K562 (cell line): ENCODE measurements around the gene ZBTB20. TPM values are rescaled to one million over a fixed set of nuclear protein-coding genes. Genes with fewer than 3 reads are reported as not detected.
A peak's percentile ranks its signal among the peaks of the same experiment; 100 is the strongest.

ENCODE experiments used
- ATAC-seq: fragments of 200-7000 bp; cut with Tn5 transposase; 3 replicates; pipeline ENCODE4 v1.9.1; 2020; ENCODE audit warnings: moderate library complexity
- BruUV-seq: library from RNA; stranded (reverse); fragments of 400-500 nt; replicated peaks from 2 replicates; lab custom pipeline; 2021; lab: Mats Ljungman, UMichigan
- CTCF ChIA-PET: fragments of 300-600 bp; formaldehyde crosslinking; extraction: SDS; loops from one replicate; lab custom pipeline; 2021; ENCODE audit warnings: low intra/inter-chr PET ratio; lab: Yijun Ruan, JAX
- POLR2A ChIA-PET: fragments of 300-600, 350-650 bp; sonication (Branson Sonifier 250); formaldehyde crosslinking; extraction: SDS; loops from one replicate; lab custom pipeline; 2021; ENCODE audit warnings: antibody characterized with exemption, inconsistent platforms; lab: Yijun Ruan, JAX
- DNase-seq, 4 experiments: peaks; one replicate each; pipeline versions ENCODE4 v3.0.0 to v3.0.0-alpha.2; 2011 to 2018; ENCODE audit warnings: low spot score in 3 of 4, mixed read lengths in 3 of 4; ENCODE audit errors: extremely low read depth in 1 of 4
- FAIRE-seq: peaks from 2 replicates; lab custom pipeline; 2011; peaks lifted over from hg19 to GRCh38; lab: Jason Lieb, UNC
- H2AFZ ChIP-seq: 2 replicates; pipeline ENCODE4 v1.6.0; 2011; ENCODE audit warnings: low read depth, low read length, control low read depth, inconsistent platforms
- H3K27ac ChIP-seq: fragments of 200-600 bp; 3 replicates; pipeline ENCODE4 v1.8.0; 2011; ENCODE audit warnings: low read depth, mild to moderate bottlenecking, control low read depth, inconsistent platforms, low read length, moderate library complexity, mixed read lengths; ENCODE audit errors: extremely low read depth
- H3K27me3 ChIP-seq, 2 experiments: fragments of 300-600 bp in 1 of 2; 2 replicates in 1 of 2; 3 replicates in 1 of 2; pipeline versions ENCODE4 v1.6.0 to v1.8.0; 2011; ENCODE audit warnings: inconsistent platforms in 2 of 2, low read length in 2 of 2, mild to moderate bottlenecking in 1 of 2, mixed read lengths in 1 of 2, moderate library complexity in 1 of 2; ENCODE audit not compliant: control insufficient read depth in 2 of 2, insufficient read depth in 2 of 2
- H3K36me3 ChIP-seq: fragments of 300-600 bp; 3 replicates; pipeline ENCODE4 v1.8.0; 2011; ENCODE audit warnings: mild to moderate bottlenecking, low read length, inconsistent platforms; ENCODE audit not compliant: control insufficient read depth, insufficient read depth
- H3K4me1 ChIP-seq, 2 experiments: fragments of 200-600 bp in 1 of 2; replicated peaks in 1 of 2; 2 replicates in 1 of 2; 3 replicates in 1 of 2; pipeline versions ENCODE4 v1.5.1 to v1.8.0; 2011; ENCODE audit warnings: inconsistent platforms in 2 of 2, low read length in 2 of 2, mild to moderate bottlenecking in 1 of 2, mixed read lengths in 1 of 2, moderate library complexity in 1 of 2; ENCODE audit not compliant: control insufficient read depth in 2 of 2, insufficient read depth in 2 of 2
- H3K4me2 ChIP-seq: 2 replicates; pipeline ENCODE4 v1.6.1; 2011; ENCODE audit warnings: low read length, control low read depth, inconsistent platforms, mixed read lengths; ENCODE audit not compliant: insufficient read depth
- H3K4me3 ChIP-seq: fragments of 200-600 bp; sonication (generic), shearing (Covaris generic); 2 replicates; pipeline ENCODE4 v1.5.1; 2016; ENCODE audit warnings: control low read depth, inconsistent platforms
- H3K79me2 ChIP-seq: fragments of 200-600 bp; 3 replicates; pipeline ENCODE4 v1.8.0; 2011; ENCODE audit warnings: low read length, inconsistent platforms; ENCODE audit not compliant: control insufficient read depth, insufficient read depth
- H3K9ac ChIP-seq, 2 experiments: 2 replicates each; pipeline versions ENCODE4 v1.6.0 to v1.6.1; 2011; ENCODE audit warnings: low read depth in 2 of 2, low read length in 2 of 2, control low read depth in 1 of 2, inconsistent platforms in 1 of 2, mild to moderate bottlenecking in 1 of 2, mixed read lengths in 1 of 2; ENCODE audit not compliant: insufficient read depth in 1 of 2
- H3K9me1 ChIP-seq: one replicate; pipeline ENCODE4 v1.6.0; 2011; ENCODE audit warnings: inconsistent platforms, mild to moderate bottlenecking, low read length, moderate library complexity; ENCODE audit not compliant: control insufficient read depth, insufficient read depth
- H3K9me3 ChIP-seq: replicated peaks from 2 replicates; pipeline ENCODE4 v1.5.1; 2011; ENCODE audit warnings: low read depth, low read length, inconsistent platforms; ENCODE audit not compliant: control insufficient read depth, insufficient read depth
- H4K20me1 ChIP-seq: replicated peaks from 2 replicates; pipeline ENCODE4 v1.6.1; 2011; ENCODE audit warnings: low read length, inconsistent platforms, mixed read lengths; ENCODE audit not compliant: control insufficient read depth, insufficient read depth
- ARID3B ChIP-seq: fragments of 250-450 bp; sonication (Bioruptor Pico); IDR thresholded peaks from 2 replicates; pipeline ENCODE4 v1.4.0; 2020; ENCODE audit warnings: borderline replicate concordance
- BHLHE40 ChIP-seq: IDR thresholded peaks from 2 replicates; pipeline ENCODE4 v1.6.1; 2011; ENCODE audit warnings: low read length, improper control_type of control experiment
- CCAR2 ChIP-seq: fragments of 200-400 bp; formaldehyde crosslinking; IDR thresholded peaks from 2 replicates; pipeline ENCODE4 v1.6.1; 2017; ENCODE audit warnings: mild to moderate bottlenecking, low read depth, low read length
- HNRNPH1 ChIP-seq: fragments of 200-400 bp; formaldehyde crosslinking; optimal IDR thresholded peaks from 2 replicates; pipeline ENCODE3; 2017; ENCODE audit warnings: low read depth, mild to moderate bottlenecking, low read length, moderate library complexity
- HOMEZ ChIP-seq: fragments of 250-450 bp; sonication (Bioruptor Pico); IDR thresholded peaks from 2 replicates; pipeline ENCODE4 v1.4.0; 2020; ENCODE audit warnings: mild to moderate bottlenecking, moderate library complexity
- MLLT1 ChIP-seq, 2 experiments: fragments of 450-650 bp; IDR thresholded peaks; 2 replicates each; pipeline ENCODE4 v1.6.1; 2016
- MXD1 ChIP-seq: fragments of 250-450 bp; sonication (Bioruptor Pico); IDR thresholded peaks from 2 replicates; pipeline ENCODE4 v1.8.0; 2021; ENCODE audit warnings: borderline replicate concordance, mild to moderate bottlenecking, moderate library complexity; ENCODE audit not compliant: poor library complexity, severe bottlenecking
- RBBP5 ChIP-seq: fragments of 200-600 bp; sonication (generic); IDR thresholded peaks from 2 replicates; pipeline ENCODE4 v1.6.1; 2012; ENCODE audit warnings: borderline replicate concordance, mild to moderate bottlenecking, low read length, control low read depth, inconsistent platforms; ENCODE audit not compliant: insufficient read depth, poor library complexity, severe bottlenecking
- RHOXF2B ChIP-seq: fragments of 250-450 bp; sonication (Bioruptor Pico); conservative IDR thresholded peaks from 2 replicates; pipeline ENCODE4 v1.5.1; 2021
- SMAD2 ChIP-seq: fragments of 150-350 bp; IDR thresholded peaks from 2 replicates; pipeline ENCODE4 v1.6.1; 2014; ENCODE audit warnings: low read depth, mild to moderate bottlenecking, low read length
- TEAD1 ChIP-seq, 2 experiments: fragments of 450-650 bp in 1 of 2; sonication (generic) in 1 of 2; formaldehyde crosslinking; IDR thresholded peaks; 2 replicates each; pipeline versions ENCODE4 v1.4.0 to v1.8.0; 2020 to 2022; ENCODE audit warnings: mild to moderate bottlenecking in 2 of 2, missing genetic modification reagents in 1 of 2
- TSC22D4 ChIP-seq: fragments of 450-650 bp; IDR thresholded peaks from 2 replicates; pipeline ENCODE4 v1.6.1; 2016; ENCODE audit warnings: missing genetic modification characterization, missing biosample characterization, control low read depth
- ZNF449 ChIP-seq: fragments of 250-450 bp; sonication (Bioruptor Pico); IDR thresholded peaks from 2 replicates; pipeline ENCODE4 v1.8.0; 2022; ENCODE audit warnings: moderate library complexity, mild to moderate bottlenecking, inconsistent platforms
- ZNF668 ChIP-seq: fragments of 250-450 bp; sonication (Bioruptor Pico); IDR thresholded peaks from 2 replicates; pipeline ENCODE4 v1.8.0; 2022; ENCODE audit warnings: mild to moderate bottlenecking, inconsistent platforms
- WGBS: fragments of 100-300 bp; shearing (Covaris generic); methylation state at CpG from one replicate; pipeline ENCODE4 v1.1.6; 2016; ENCODE audit warnings: low coverage, mixed read lengths; ENCODE audit not compliant: insufficient coverage; ENCODE audit errors: missing lambda C conversion rate; 5-methylcytosine and 5-hydroxymethylcytosine counted together
- in situ Hi-C: fragments of 300-500 bp; cut with MboI; formaldehyde crosslinking; loops from 4 replicates; pipeline ENCODE4 v1.15.0; 2018; ENCODE audit warnings: inconsistent platforms, mixed read lengths
- intact Hi-C: fragments of 100-400 bp; cut with micrococcal nuclease; formaldehyde crosslinking; loops from 2 replicates; pipeline ENCODE4 v1.14.2; 2022
- polyA plus RNA-seq, 8 experiments: library from polyadenylated mRNA; depleted of rRNA in 4 of 8; stranded (reverse) in 5 of 8; unstranded in 3 of 8; fragments of >200 nt; fragmentation: Nextera tagmentation in 2 of 8; fragmentation: Illumina TruSeq in 1 of 8; extraction: Ambion mirVana in 2 of 8; extraction: Trizol in 1 of 8; gene quantifications; 2 replicates each; pipeline versions ENCODE4 v1.2.1 to v1.2.3, GENCODE V29; 2011 to 2014; ENCODE audit warnings: inconsistent platforms in 1 of 8, missing spikeins in 1 of 8
- total RNA-seq, 7 experiments: library from RNA; depleted of rRNA in 6 of 7; stranded (reverse); fragments of >200 nt in 6 of 7; fragmentation: Illumina TruSeq in 2 of 7; extraction: Trizol in 2 of 7; gene quantifications; 2 replicates each; pipeline versions ENCODE4 v1.2.1 to v1.2.3, GENCODE V29; 2011 to 2021; ENCODE audit warnings: low replicate concordance in 1 of 7

ZBTB20 gene
- total and polyA plus RNA-seq, 9 of the 15 experiments (the other 6 are each of a cell fraction or from before 2014, with no cell fraction given), result 0.17 to 1.7 (median 0.45) TPM

- no peaks in the 10 kb centered on the region for H4K20me1 ChIP-seq
- intact Hi-C loops (no loop called here), in situ Hi-C loops (no loop called here)
- no peak overlapping the region for H3K9ac ChIP-seq
- H3K79me2 ChIP-seq, result no peaks in the 10 kb centered on the region
- H3K4me3 ChIP-seq, result no peak overlapping the region
- POLR2A ChIA-PET, result interaction anchor here (1.1 to 1.8 kb wide), 2 partner anchors 16 to 48 kb away, joined by 3 to 6 read pairs; partner anchors contain the start of gene ZBTB20
- ATAC-seq, result peak; percentile 85
- H3K36me3 ChIP-seq, result no peaks in the 10 kb centered on the region
- peaks cover 0 to 9% of the 10 kb centered on the region in 2 experiments; a peak in 3 of 5 replicates for H3K4me1 ChIP-seq
- CTCF ChIA-PET, result no interaction called here
- DNase-seq, result peak in 2 of 4 experiments; percentile 7 to 39
- H3K27ac ChIP-seq, result no peak overlapping the region
- no peak overlapping the region for H3K4me2 ChIP-seq
- no peaks in the 10 kb centered on the region for H3K9me1 ChIP-seq
- H3K27me3 ChIP-seq, result no peaks in the 10 kb centered on the region
- WGBS, result 0% methylated on average over 1 of the region's 1 CpG
- FAIRE-seq, result peak; percentile 70
- H3K9me3 ChIP-seq, result no peaks in the 10 kb centered on the region
- no TSS peak for BruUV-seq
- H2AFZ ChIP-seq, result no peak overlapping the region; the same call in 1 of the 2 replicates
- no peak for TF ChIP-seq HNRNPH1
- no peak for TF ChIP-seq TEAD1 (CRISPR knock-in tag; IDR thresholded peaks at IDR 0.05)
- no peak for TF ChIP-seq SMAD2
- no peak for TF ChIP-seq RHOXF2B
- no peak for TF ChIP-seq MXD1 (CRISPR knock-in tag)
- no peak for TF ChIP-seq MLLT1 (IDR thresholded peaks at IDR 0.05)
- no peak for TF ChIP-seq TSC22D4 (tag)
- TF ChIP-seq CCAR2, result no peak
- TF ChIP-seq ZNF668 (CRISPR knock-in tag), result no peak
- TF ChIP-seq HOMEZ (CRISPR knock-in tag), result no peak
- TF ChIP-seq RBBP5, result no peak
- TF ChIP-seq ARID3B (CRISPR knock-in tag), result no peak
- no peak for TF ChIP-seq BHLHE40
- TF ChIP-seq ZNF449, result no peak
Measured at GRCh38 chr3:115162759-115163158, 15.7 kb upstream of the ZBTB20 start.
